Uterus (tissue), 4 donors: ENCODE results near the gene PAXIP1. TPM values are rescaled to one million over a fixed set of nuclear protein-coding genes. Genes with fewer than 3 reads are reported as not detected.
A peak's percentile ranks its signal among the peaks of the same experiment; 100 is the strongest.

Experiments used
- DNase-seq, 2 donors: peaks; one replicate each; pipeline ENCODE4 v3.0.0-alpha.2; 2019 to 2020
- H3K27ac ChIP-seq, 2 donors: fragments of 200-600 bp; sonication (generic); 1 replicate in 1 of 2; 2 replicates in 1 of 2; pipeline ENCODE4 v1.5.1; 2016 to 2018
- H3K27me3 ChIP-seq, 2 donors: fragments of 200-600 bp; sonication (generic); one replicate each; pipeline ENCODE4 v1.5.1; 2018 to 2019; ENCODE audit warnings: control low read depth in 1 of 2
- H3K36me3 ChIP-seq, 2 donors: fragments of 200-600 bp; sonication (generic); one replicate each; pipeline ENCODE4 v1.5.1; 2019; ENCODE audit warnings: control low read depth in 1 of 2
- H3K4me1 ChIP-seq, 2 donors: fragments of 200-600 bp; sonication (generic); one replicate each; pipeline ENCODE4 v1.5.1; 2018 to 2019; ENCODE audit warnings: control low read depth in 1 of 2
- H3K4me3 ChIP-seq, 2 donors: fragments of 200-600 bp; sonication (generic); 1 replicate in 1 of 2; 2 replicates in 1 of 2; pipeline ENCODE4 v1.5.1; 2018 to 2019; ENCODE audit warnings: mild to moderate bottlenecking in 1 of 2
- H3K9me3 ChIP-seq, 2 donors: fragments of 200-600 bp; sonication (generic); one replicate each; pipeline ENCODE4 v1.5.1; 2019; ENCODE audit warnings: control low read depth in 1 of 2
- CTCF ChIP-seq, 4 experiments: fragments of 200-600 bp in 2 of 4; fragments of 450-650 bp in 2 of 4; sonication (generic) in 2 of 4; IDR thresholded peaks; one replicate each; pipeline ENCODE4 v1.5.1; 2016 to 2019; ENCODE audit warnings: antibody characterized with exemption in 4 of 4, mild to moderate bottlenecking in 2 of 4, moderate library complexity in 1 of 4
- POLR2A ChIP-seq, 2 donors: fragments of 450-650 bp; IDR thresholded peaks; one replicate each; pipeline ENCODE4 v1.6.1; 2016; ENCODE audit warnings: antibody characterized with exemption in 2 of 2, mild to moderate bottlenecking in 1 of 2, moderate library complexity in 1 of 2
- intact Hi-C: fragments of 100-400 bp; cut with DNase I; formaldehyde crosslinking; loops from one replicate; pipeline ENCODE4 v1.15.1; 2023; ENCODE audit warnings: low total_unique reads
- total RNA-seq, 4 donors: library from RNA; depleted of rRNA in 3 of 4; stranded (reverse); fragments of >200 nt in 3 of 4; gene quantifications; one replicate each; pipeline versions ENCODE4 v1.1.0 to v1.2.4, GENCODE V29; 2014 to 2023
- donor health status: DM: yes; HTN: yes; CAD: no.

Gene PAXIP1
- total RNA-seq, 4 donors from 2014 or later, result 11.2 to 22.5 (median 17.3) TPM

- DNase-seq, result peak in 1 of 2 donors; percentile 29
- TF ChIP-seq POLR2A (IDR thresholded peaks at IDR 0.05), result no peak
- TF ChIP-seq CTCF (IDR thresholded peaks at IDR 0.05), result no peak
- Histone ChIP-seq H3K4me3 (peak overlapping the region; percentile 76 to 90), H3K9me3 (no peaks in the 10 kb centered on the region), H3K4me1 (peaks cover 0 to 4% of the 10 kb centered on the region in 2 donors), H3K27ac (peak overlapping the region; percentile 64 to 94), H3K36me3 (no peaks in the 10 kb centered on the region), H3K27me3 (no peaks in the 10 kb centered on the region)
- intact Hi-C loops, result no loop called here
These were observed 373 bp downstream of the PAXIP1 start for GRCh38 chr7:155002411-155003091.

GRCh38 chr7:155001756-155002410 is 1.0 kb downstream of the PAXIP1 start:
- Histone ChIP-seq H3K9me3 (no peaks in the 10 kb centered on the region), H3K4me3 (peak overlapping the region; percentile 76 to 90), H3K36me3 (no peaks in the 10 kb centered on the region), H3K27ac (peak overlapping the region; percentile 64 to 94), H3K4me1 (peaks cover 0 to 4% of the 10 kb centered on the region in 2 donors), H3K27me3 (no peaks in the 10 kb centered on the region)
- TF ChIP-seq POLR2A (IDR thresholded peaks at IDR 0.05), result no peak
- no peak for TF ChIP-seq CTCF (IDR thresholded peaks at IDR 0.05)
- no peak for DNase-seq
- intact Hi-C loops, result no loop called here

GRCh38 chr7:155000795-155001194 is 2.1 kb downstream of the PAXIP1 start:
- no peak for DNase-seq
- peaks cover 0 to 4% of the 10 kb centered on the region in 2 donors for H3K4me1 ChIP-seq
- no peaks in the 10 kb centered on the region for H3K36me3 ChIP-seq
- intact Hi-C loops, result no loop called here
- TF ChIP-seq POLR2A (IDR thresholded peaks at IDR 0.05) (no peak), CTCF (IDR thresholded peaks at IDR 0.05) (no peak)
- H3K9me3 ChIP-seq, result no peaks in the 10 kb centered on the region
- no peak overlapping the region for H3K4me3 ChIP-seq
- H3K27me3 ChIP-seq, result no peaks in the 10 kb centered on the region
- H3K27ac ChIP-seq, result no peak overlapping the region

GRCh38 chr7:154998481-154998880 is 4.4 kb downstream of the PAXIP1 start:
- intact Hi-C loops, result no loop called here
- no peak for DNase-seq
- Histone ChIP-seq H3K36me3 (no peaks in the 10 kb centered on the region), H3K4me3 (no peak overlapping the region), H3K4me1 (no peaks in the 10 kb centered on the region), H3K27me3 (no peaks in the 10 kb centered on the region), H3K27ac (no peak overlapping the region), H3K9me3 (no peaks in the 10 kb centered on the region)
- no peak for TF ChIP-seq CTCF (IDR thresholded peaks at IDR 0.05)
- TF ChIP-seq POLR2A (IDR thresholded peaks at IDR 0.05), result no peak

GRCh38 chr7:154997840-154998370 is 5.0 kb downstream of the PAXIP1 start:
- Histone ChIP-seq H3K27me3 (no peaks in the 10 kb centered on the region), H3K4me1 (no peaks in the 10 kb centered on the region), H3K36me3 (no peaks in the 10 kb centered on the region), H3K27ac (no peak overlapping the region), H3K9me3 (no peaks in the 10 kb centered on the region), H3K4me3 (no peak overlapping the region)
- intact Hi-C loops, result no loop called here
- no peak for DNase-seq
- TF ChIP-seq POLR2A (IDR thresholded peaks at IDR 0.05) (no peak), CTCF (IDR thresholded peaks at IDR 0.05) (no peak)
